Iris pigment epithelial cell (primary cell): ENCODE measurements around the gene PPP1R12C.
A peak's percentile ranks its signal among the peaks of the same experiment; 100 is the strongest.

Experiments
- DNase-seq: peaks from one replicate; pipeline ENCODE4 v3.0.0-alpha.2; 2011; ENCODE audit warnings: low read depth

Gene PPP1R12C

GRCh38 chr19:55146705-55147273, 29.4 kb upstream of the PPP1R12C start:
- no peak for DNase-seq

DNA sequence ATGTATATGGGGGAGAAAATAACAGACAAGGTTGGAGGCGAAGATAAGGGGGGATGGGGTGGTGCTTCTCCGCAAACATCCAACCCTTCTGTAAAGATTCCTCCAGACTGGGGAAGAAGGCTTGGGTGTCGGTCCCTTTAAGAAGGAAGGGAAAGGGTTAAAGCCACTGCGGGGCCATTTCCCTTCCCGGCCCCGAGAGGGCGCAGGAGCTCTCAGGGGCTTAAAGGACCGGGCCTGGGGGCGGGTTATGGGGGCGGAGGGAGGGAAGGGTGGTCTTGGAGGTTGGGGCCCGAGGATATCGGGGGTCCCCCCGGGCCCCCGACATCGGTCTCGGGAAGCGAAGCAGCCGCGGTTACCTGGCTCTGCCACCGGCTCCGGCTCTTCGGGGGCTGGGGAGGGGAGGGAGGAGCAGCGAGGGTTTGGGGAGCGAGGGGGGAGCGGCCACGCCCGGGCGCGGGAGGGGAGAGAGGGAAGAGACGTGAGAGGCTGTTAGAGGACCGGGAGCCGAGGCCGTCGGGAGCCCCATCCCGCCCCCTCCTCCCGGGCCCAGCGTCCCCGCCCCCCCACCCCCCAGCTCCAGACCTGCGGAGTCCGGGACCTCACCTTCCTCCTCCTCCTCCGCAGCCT, 28.8 kb upstream of the PPP1R12C start:
- DNase-seq = no peak

- no peak for DNase-seq
These were observed 27.8 kb upstream of the PPP1R12C start for GRCh38 chr19:55145232-55145631.

DNA sequence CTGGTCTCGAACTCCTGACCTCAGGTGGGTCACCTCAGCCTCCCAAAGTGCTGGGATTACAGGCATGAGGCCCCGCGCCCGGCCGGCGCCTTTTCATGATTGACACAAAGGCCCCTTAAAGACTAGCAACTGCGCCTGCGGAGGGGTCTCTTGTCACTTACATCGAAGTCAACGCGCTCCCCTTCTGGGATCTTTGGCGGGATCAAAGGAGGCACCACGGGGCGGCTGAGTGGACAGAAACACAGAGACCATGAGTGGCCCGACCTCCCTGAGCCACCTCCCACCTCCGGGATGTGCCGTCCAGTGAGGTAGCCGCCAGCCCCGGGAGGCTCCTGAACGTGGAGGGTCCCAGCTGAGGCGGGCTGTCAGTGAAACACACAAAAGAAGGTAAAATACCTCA, 24.3 kb upstream of the PPP1R12C start:
- no peak for DNase-seq

- no peak for DNase-seq
These were observed 20.5 kb upstream of the PPP1R12C start for GRCh38 chr19:55137915-55138314.

DNA sequence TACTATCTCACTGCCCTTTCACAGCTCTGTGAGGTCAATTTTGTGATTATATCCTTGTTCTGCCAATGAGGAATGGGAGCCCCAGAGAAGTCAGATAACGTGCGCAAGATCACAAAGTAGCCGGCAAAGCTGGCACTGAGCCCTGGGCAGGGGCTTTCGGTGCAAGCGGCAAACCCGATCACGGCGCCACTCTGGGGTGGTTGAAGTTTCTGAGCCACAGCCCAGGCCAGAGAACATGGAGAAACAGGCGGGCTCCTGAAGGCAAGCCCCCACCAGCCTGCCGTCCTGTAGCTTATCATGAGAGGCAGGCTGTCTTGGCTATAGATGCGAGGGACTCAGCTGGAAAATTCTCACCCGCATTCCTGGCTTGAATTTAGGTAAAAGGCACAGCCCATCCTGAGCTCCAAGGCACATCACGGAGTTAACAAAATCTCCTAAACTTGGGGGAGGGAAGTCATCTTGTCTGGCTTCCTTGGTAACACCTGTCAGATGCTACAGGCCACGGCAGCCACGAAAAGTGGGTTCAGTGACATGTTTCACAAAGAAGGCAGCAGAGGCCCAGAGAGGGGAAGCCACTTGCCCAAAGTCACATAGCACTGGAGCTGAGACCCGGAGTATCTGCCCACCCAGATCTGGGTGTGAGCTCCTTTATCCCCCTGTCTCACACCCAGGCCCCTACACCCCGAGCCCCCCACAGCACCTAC, 19.1 kb upstream of the PPP1R12C start:
- no peak for DNase-seq

GRCh38 chr19:55134736-55135135, 17.3 kb upstream of the PPP1R12C start:
- DNase-seq = no peak

GRCh38 chr19:55133639-55134444, 16.4 kb upstream of the PPP1R12C start:
- no peak for DNase-seq

- no peak for DNase-seq
These were observed 15.2 kb upstream of the PPP1R12C start for GRCh38 chr19:55132453-55133129.

DNA sequence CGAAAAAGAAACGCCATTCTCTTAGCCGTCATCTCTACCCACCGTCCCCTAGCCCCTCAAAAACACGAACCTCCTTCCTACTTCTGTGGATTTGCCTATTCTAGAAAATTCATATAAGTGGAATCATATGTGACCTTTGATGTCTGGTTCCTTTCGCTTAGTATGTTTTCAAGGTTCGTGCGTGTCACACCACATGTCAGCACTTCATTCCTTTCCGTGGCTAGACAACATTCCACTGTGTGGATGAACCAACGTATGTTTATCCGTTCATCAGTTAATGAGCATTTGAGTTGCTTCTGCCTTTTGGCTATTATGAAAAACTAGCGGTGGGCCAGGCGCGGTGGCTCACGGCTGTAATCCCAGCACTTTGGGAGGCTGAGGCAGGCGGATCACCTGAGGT, 14.0 kb upstream of the PPP1R12C start:
- peak; percentile 59 for DNase-seq

GRCh38 chr19:55119053-55119452, 1.6 kb upstream of the PPP1R12C start:
- DNase-seq = no peak

DNA sequence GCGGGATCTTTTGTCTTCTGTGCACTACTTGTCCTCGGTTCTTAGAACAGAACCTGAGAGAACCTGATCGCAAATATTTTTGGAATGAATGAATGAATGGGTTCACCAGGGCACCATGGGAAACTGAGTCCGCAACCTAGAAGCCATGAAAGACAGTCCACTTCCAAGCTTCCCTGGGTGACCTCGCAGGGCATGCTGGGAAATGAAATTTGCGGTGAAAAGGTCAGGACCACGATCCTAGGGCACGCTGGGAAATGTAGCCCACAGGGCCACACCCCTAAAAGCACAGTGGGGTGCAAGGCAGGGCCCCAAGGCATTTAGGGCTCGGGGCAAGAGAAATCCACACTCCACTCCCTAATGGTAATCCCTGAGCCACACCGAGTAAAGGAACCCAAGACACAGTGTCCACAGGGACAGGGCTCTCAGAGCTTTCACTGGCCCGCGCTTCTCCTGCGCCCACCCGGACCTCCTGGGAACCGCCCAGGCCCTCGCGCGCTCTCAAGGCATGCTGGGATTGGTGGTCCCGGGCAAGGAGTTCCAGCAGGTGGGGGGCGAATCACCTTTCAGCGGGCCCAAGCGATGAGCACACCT, 1.1 kb upstream of the PPP1R12C start:
- peak; percentile 36 for DNase-seq

DNA sequence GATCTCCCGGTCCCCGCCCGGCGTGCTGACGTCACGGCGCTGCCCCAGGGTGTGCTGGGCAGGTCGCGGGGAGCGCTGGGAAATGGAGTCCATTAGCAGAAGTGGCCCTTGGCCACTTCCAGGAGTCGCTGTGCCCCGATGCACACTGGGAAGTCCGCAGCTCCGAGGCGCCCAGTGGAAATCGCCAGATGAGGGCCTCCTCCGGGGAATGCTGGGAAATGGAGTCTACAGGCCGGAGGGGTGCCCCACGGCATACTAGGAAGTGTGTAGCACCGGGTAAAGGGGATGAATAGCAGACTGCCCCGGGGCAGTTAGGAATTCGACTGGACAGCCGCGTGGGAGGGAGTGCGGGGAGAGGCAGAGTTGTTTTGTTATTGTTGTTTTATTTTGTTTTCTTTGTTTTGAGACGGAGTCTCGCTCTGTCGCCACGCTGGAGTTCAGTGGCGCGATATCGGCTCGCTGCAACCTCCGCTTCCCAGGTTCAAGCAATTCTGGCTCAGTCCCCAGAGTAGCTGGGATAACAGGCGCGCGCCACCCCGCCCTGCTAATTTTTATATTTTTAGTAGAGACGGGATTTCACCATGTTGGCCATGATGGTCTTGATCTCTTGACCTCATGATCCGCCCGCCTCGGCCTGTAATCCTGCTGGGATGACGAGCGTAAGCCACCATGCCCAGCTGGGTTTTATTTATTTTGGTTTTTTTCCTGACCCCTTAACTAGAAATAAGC, 390 bp upstream of the PPP1R12C start:
- DNase-seq = peak; percentile 99

DNA sequence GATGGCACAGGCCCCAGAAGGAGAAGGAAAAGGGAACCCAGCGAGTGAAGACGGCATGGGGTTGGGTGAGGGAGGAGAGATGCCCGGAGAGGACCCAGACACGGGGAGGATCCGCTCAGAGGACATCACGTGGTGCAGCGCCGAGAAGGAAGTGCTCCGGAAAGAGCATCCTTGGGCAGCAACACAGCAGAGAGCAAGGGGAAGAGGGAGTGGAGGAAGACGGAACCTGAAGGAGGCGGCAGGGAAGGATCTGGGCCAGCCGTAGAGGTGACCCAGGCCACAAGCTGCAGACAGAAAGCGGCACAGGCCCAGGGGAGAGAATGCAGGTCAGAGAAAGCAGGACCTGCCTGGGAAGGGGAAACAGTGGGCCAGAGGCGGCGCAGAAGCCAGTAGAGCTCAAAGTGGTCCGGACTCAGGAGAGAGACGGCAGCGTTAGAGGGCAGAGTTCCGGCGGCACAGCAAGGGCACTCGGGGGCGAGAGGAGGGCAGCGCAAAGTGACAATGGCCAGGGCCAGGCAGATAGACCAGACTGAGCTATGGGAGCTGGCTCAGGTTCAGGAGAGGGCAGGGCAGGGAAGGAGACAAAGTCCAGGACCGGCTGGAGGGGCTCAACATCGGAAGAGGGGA, 1.1 kb downstream of the PPP1R12C start:
- peak; percentile 71 for DNase-seq

DNA sequence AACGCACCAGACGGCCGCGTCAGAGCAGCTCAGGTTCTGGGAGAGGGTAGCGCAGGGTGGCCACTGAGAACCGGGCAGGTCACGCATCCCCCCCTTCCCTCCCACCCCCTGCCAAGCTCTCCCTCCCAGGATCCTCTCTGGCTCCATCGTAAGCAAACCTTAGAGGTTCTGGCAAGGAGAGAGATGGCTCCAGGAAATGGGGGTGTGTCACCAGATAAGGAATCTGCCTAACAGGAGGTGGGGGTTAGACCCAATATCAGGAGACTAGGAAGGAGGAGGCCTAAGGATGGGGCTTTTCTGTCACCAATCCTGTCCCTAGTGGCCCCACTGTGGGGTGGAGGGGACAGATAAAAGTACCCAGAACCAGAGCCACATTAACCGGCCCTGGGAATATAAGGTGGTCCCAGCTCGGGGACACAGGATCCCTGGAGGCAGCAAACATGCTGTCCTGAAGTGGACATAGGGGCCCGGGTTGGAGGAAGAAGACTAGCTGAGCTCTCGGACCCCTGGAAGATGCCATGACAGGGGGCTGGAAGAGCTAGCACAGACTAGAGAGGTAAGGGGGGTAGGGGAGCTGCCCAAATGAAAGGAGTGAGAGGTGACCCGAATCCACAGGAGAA, 1.9 kb downstream of the PPP1R12C start:
- DNase-seq = peak; percentile 59

GRCh38 chr19:55114566-55115145, 2.8 kb downstream of the PPP1R12C start:
- DNase-seq = no peak

- peak; percentile 96 for DNase-seq
These were observed 3.8 kb downstream of the PPP1R12C start for GRCh38 chr19:55113570-55114039.

GRCh38 chr19:55112777-55113569, 4.5 kb downstream of the PPP1R12C start:
- DNase-seq = no peak
